ENCODE results near the gene NIPBL.

NIPBL gene

DNA sequence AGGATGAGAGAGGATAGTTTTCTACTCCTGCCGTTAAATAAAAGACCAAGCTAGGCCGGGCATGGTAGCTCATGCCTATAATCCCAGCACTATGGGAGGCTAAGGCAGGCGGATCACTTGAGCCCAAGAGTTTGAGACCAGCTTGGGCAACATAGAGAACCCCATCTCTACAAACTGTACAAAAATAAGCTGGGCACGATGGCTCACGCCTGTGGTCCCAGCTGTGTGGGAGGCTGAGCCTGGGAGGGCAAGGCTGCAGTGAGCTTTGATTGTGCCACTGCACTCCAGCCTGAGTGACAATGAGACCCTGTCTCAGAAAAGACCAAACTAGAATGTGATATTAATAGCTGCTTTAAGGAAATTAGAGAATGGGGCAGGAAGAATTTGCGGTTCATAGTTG, 158.4 kb downstream of the NIPBL start:
- peaks cover 27% of the 10 kb centered on the region for H3K36me3 ChIP-seq
- TF ChIP-seq, protein P1, sequence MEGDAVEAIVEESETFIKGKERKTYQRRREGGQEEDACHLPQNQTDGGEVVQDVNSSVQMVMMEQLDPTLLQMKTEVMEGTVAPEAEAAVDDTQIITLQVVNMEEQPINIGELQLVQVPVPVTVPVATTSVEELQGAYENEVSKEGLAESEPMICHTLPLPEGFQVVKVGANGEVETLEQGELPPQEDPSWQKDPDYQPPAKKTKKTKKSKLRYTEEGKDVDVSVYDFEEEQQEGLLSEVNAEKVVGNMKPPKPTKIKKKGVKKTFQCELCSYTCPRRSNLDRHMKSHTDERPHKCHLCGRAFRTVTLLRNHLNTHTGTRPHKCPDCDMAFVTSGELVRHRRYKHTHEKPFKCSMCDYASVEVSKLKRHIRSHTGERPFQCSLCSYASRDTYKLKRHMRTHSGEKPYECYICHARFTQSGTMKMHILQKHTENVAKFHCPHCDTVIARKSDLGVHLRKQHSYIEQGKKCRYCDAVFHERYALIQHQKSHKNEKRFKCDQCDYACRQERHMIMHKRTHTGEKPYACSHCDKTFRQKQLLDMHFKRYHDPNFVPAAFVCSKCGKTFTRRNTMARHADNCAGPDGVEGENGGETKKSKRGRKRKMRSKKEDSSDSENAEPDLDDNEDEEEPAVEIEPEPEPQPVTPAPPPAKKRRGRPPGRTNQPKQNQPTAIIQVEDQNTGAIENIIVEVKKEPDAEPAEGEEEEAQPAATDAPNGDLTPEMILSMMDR (IDR thresholded peaks at IDR 0.05; ENCODE audit: low read depth, low read length), result no peak
- no peaks in the 10 kb centered on the region for H3K4me1 ChIP-seq

DNA sequence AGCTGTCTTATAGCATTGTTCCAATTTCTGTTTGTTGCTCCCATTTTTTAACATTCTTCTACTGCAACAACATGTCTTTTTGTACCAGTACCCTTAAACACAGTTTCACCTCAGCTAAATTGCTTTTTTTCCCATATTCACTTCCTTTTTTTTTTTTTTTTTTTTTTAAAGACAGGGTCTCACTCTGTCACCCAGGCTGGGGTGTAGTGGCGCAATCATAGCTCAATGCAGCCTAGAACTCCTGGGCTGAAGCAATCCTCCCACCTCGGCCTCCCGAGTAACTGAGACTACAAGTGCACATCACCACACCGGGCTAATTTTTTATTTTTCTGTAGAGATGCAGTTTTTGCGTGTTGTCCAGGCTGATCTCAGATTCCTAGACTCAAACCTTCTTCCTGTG, 161.3 kb downstream of the NIPBL start:
- H3K9me3 ChIP-seq, result no peaks in the 10 kb centered on the region
- TF ChIP-seq, protein P1 (IDR thresholded peaks at IDR 0.05; ENCODE audit: low read depth, low read length), result no peak
- no peak for DNase-seq
- no peak overlapping the region for H3K4me3 ChIP-seq (ENCODE audit: low read depth, low read length)
- no peaks in the 10 kb centered on the region for H3K4me1 ChIP-seq
- peaks cover 12% of the 10 kb centered on the region for H3K36me3 ChIP-seq
- no peaks in the 10 kb centered on the region for H3K27me3 ChIP-seq

More for the DNA sequence above, 158.4 kb downstream of the NIPBL start:
- Histone ChIP-seq H3K4me3 (ENCODE audit: low read depth, low read length) (no peak overlapping the region), H3K27me3 (no peaks in the 10 kb centered on the region), H3K9me3 (no peaks in the 10 kb centered on the region)
- no peak for DNase-seq

DNA sequence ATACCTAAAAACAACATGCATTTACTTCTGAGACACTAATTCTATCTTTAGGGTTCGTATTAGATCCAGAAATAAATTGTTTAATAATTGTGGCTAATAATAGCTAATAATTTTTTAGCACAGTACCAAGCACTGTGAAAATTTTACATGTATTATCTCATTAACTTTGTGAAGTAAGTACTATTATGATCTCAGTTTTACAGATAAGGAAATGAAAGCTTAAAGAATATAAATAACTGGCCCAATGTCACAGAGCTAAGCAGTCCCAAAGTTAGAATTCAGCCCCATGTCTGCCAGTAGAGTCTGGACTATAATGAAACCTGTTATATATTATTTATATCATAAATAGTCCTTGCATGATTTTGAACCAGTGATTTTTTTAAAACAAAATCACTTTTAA, 163.3 kb downstream of the NIPBL start:
- Histone ChIP-seq H3K4me3 (ENCODE audit: low read depth, low read length) (no peak overlapping the region), H3K27me3 (no peaks in the 10 kb centered on the region), H3K36me3 (peaks cover 10% of the 10 kb centered on the region), H3K4me1 (no peaks in the 10 kb centered on the region), H3K9me3 (no peaks in the 10 kb centered on the region)
- TF ChIP-seq, protein P1 (IDR thresholded peaks at IDR 0.05; ENCODE audit: low read depth, low read length), result no peak
- DNase-seq, result no peak

DNA sequence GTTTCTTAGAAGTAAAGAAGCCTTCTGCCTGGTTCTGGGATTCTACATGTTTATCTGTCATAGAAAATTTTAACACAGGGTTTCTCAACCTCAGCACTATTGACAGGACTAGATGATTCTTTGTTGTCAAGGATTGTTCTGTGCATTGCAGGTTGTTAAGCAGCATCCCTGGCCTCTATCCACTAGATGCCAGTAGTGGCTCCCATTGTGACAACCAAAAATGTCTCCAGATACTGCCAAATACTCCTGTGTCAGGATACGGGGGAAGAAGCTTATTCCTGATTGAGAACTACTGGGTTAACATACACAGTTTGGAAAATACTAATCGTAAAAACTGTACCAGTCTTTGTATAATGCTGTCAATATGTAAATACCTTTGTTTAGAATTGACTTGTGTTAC, 167.1 kb downstream of the NIPBL start:
- Histone ChIP-seq H3K27me3 (no peaks in the 10 kb centered on the region), H3K9me3 (no peaks in the 10 kb centered on the region), H3K4me1 (no peaks in the 10 kb centered on the region), H3K4me3 (ENCODE audit: low read depth, low read length) (no peak overlapping the region), H3K36me3 (peaks cover 25% of the 10 kb centered on the region)
- no peak for DNase-seq
- TF ChIP-seq, protein P1 (IDR thresholded peaks at IDR 0.05; ENCODE audit: low read depth, low read length), result peak; percentile 62

DNA sequence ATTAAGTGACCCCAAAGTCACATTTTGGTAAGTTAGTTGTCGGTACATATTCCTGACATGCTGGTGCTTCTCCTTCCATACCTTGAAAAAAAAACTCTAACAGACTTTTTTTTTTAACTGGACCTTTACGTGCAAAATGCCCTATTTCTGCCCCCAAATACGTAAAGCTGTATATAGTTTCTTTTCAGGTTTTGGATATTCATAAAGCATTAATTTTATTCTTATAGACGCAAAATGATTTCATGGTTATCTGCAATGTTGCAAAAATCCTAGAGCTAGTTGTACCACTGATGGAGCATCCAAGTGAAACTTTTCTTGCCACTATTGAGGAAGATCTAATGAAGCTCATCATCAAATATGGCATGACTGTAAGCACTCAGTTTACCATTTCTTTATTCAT, 167.6 kb downstream of the NIPBL start:
- DNase-seq, result no peak
- Histone ChIP-seq H3K27me3 (no peaks in the 10 kb centered on the region), H3K4me3 (ENCODE audit: low read depth, low read length) (no peak overlapping the region), H3K9me3 (no peaks in the 10 kb centered on the region), H3K36me3 (peaks cover 27% of the 10 kb centered on the region), H3K4me1 (no peaks in the 10 kb centered on the region)
- TF ChIP-seq, protein P1 (IDR thresholded peaks at IDR 0.05; ENCODE audit: low read depth, low read length), result no peak

DNA sequence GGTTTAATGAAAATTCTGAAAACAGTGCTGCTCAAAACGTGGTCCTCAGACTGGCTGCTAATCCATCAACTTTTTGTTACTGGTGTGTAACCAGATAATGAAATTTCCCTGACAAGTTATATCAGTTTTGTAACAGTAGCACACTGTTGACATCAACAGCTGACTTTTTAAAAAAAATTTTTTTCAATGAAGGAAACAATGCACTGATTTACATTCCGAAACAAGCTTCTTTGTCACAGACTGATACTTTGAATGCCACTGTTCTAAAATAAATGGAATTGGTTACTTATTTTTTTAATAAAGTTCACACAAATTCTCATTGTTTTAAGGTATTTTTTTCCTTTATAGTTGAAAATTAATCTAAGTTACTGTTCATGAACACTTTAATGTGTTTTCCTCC, 169.1 kb downstream of the NIPBL start:
- peaks cover 35% of the 10 kb centered on the region for H3K36me3 ChIP-seq
- H3K4me3 ChIP-seq (ENCODE audit: low read depth, low read length), result no peak overlapping the region
- no peaks in the 10 kb centered on the region for H3K27me3 ChIP-seq
- H3K4me1 ChIP-seq, result no peaks in the 10 kb centered on the region
- DNase-seq, result no peak
- H3K9me3 ChIP-seq, result no peaks in the 10 kb centered on the region
- TF ChIP-seq, protein P1 (IDR thresholded peaks at IDR 0.05; ENCODE audit: low read depth, low read length), result no peak

Measured in BE2C (cell line).